Prostate gland (tissue), 2 donors: ENCODE results near the gene FAM89B. TPM values are rescaled to one million over a fixed set of nuclear protein-coding genes. Genes with fewer than 3 reads are reported as not detected.

Experiments
- DNase-seq: peaks from one replicate; pipeline ENCODE4 v3.0.0-alpha.2; 2019; ENCODE audit warnings: low spot score
- H3K27ac ChIP-seq, 2 donors: fragments of 200-600 bp; sonication (generic); 2 replicates each; pipeline ENCODE4 v1.5.1; 2017 to 2019
- H3K27me3 ChIP-seq: fragments of 200-600 bp; sonication (generic); replicated peaks from 2 replicates; pipeline ENCODE4 v1.5.1; 2019; ENCODE audit not compliant: insufficient read depth
- H3K36me3 ChIP-seq, 2 donors: fragments of 200-600 bp; sonication (generic); 1 replicate in 1 of 2; 2 replicates in 1 of 2; pipeline versions ENCODE4 v1.5.1 to v1.8.1; 2017 to 2019
- H3K4me1 ChIP-seq: fragments of 200-600 bp; sonication (generic); replicated peaks from 2 replicates; pipeline ENCODE4 v1.5.1; 2019
- H3K4me3 ChIP-seq, 2 donors: fragments of 200-600 bp; sonication (generic); 2 replicates each; pipeline ENCODE4 v1.5.1; 2017 to 2019
- H3K9me3 ChIP-seq: fragments of 200-600 bp; sonication (generic); 2 replicates; pipeline ENCODE4 v1.5.1; 2017
- POLR2A ChIP-seq: fragments of 450-650 bp; IDR thresholded peaks from one replicate; pipeline ENCODE4 v1.6.1; 2016; ENCODE audit warnings: antibody characterized with exemption, mild to moderate bottlenecking
- POLR2AphosphoS5 ChIP-seq: sonication (generic); formaldehyde crosslinking; IDR thresholded peaks from one replicate; pipeline ENCODE4 v1.6.1; 2017; ENCODE audit warnings: antibody characterized with exemption
- WGBS: methylation state at CpG from one replicate; pipeline ENCODE4 v1.1.5; 2018; 5-methylcytosine and 5-hydroxymethylcytosine counted together
- intact Hi-C: fragments of 100-400 bp; cut with DNase I; formaldehyde crosslinking; loops from one replicate; pipeline ENCODE4 v1.14.2; 2022
- total RNA-seq, 2 donors: library from RNA; depleted of rRNA; stranded (reverse); fragments of >200 nt; gene quantifications; one replicate each; pipeline ENCODE4 v1.1.0, GENCODE V29; 2016
- TF ChIP-seq, protein P1 (sequence below), 4 experiments: fragments of 200-600 bp in 2 of 4; fragments of 450-650 bp in 2 of 4; sonication (generic) in 2 of 4; IDR thresholded peaks; 1 replicate in 3 of 4; 2 replicates in 1 of 4; pipeline ENCODE4 v1.5.1; 2016 to 2019; ENCODE audit warnings: antibody characterized with exemption in 4 of 4, mild to moderate bottlenecking in 2 of 4, moderate library complexity in 2 of 4

Gene FAM89B
- total RNA-seq, 2 donors from 2014 or later: 68.6 to 92.6 TPM

DNA sequence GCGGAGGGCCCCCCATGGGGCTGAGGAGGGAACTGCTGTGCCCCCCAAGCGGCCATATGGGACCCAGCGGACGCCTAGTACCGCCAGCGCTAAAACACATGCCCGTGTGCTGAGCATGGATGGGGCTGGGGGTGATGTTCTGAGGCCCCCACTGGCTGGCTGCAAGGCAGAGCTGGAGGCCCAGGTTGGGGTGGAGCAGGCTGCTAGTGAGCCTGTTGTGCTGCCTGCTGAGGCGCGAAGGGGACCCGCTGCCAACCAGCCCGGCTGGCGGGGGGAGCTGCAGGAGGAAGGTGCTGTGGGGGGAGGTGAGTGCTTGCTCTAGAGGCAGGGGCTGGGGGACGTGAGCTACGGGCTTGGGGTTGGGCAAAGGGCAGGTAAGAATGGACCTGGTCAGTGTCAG is 46.4 kb downstream of the FAM89B start:
- no peak overlapping the region for H3K27ac ChIP-seq
- DNase-seq: no peak
- no peaks in the 10 kb centered on the region for H3K27me3 ChIP-seq
- H3K9me3 ChIP-seq: no peaks in the 10 kb centered on the region
- no peak overlapping the region for H3K4me3 ChIP-seq
- H3K4me1 ChIP-seq: peaks cover 9% of the 10 kb centered on the region
- TF ChIP-seq, protein P1, sequence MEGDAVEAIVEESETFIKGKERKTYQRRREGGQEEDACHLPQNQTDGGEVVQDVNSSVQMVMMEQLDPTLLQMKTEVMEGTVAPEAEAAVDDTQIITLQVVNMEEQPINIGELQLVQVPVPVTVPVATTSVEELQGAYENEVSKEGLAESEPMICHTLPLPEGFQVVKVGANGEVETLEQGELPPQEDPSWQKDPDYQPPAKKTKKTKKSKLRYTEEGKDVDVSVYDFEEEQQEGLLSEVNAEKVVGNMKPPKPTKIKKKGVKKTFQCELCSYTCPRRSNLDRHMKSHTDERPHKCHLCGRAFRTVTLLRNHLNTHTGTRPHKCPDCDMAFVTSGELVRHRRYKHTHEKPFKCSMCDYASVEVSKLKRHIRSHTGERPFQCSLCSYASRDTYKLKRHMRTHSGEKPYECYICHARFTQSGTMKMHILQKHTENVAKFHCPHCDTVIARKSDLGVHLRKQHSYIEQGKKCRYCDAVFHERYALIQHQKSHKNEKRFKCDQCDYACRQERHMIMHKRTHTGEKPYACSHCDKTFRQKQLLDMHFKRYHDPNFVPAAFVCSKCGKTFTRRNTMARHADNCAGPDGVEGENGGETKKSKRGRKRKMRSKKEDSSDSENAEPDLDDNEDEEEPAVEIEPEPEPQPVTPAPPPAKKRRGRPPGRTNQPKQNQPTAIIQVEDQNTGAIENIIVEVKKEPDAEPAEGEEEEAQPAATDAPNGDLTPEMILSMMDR (IDR thresholded peaks at IDR 0.05): no peak
- no peak for TF ChIP-seq POLR2A
- no peak for TF ChIP-seq POLR2AphosphoS5
- intact Hi-C loops: loop anchor here (5.0 kb wide), 1 partner anchor 34 kb away; no protein-coding TSS in a partner anchor
- peaks cover 14 to 32% of the 10 kb centered on the region in 2 donors for H3K36me3 ChIP-seq
- WGBS: 87% methylated on average over 14 of the region's 14 CpGs

DNA sequence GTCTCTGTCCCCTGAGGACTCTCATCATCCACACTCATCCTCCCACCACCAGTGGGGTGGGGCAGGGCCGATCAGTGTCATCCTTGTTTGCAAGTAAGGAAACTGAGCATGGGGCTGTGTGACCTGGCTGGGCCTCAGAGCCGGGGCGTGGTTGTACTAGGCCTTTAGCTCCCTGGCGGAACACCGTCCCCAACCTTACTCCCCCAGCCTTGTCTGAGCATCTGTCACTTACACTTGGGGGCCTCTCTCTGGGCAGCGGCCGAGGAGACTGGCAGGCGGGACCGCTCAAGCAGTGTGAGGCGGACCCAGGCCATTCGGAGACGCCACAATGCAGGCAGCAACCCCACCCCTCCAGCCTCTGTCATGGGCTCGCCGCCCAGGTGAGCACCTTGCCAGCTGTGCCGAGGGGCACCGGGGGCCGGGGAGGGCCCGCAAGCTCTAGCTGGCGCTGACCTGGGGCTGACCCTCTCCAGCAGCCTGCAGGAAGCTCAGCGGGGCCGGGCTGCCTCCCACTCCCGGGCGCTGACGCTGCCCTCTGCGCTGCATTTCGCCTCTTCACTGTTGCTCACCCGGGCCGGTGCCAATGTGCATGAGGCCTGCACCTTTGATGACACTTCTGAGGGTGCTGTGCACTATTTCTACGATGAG is 47.1 kb downstream of the FAM89B start:
- Histone ChIP-seq H3K9me3 (no peaks in the 10 kb centered on the region), H3K4me1 (peaks cover 9% of the 10 kb centered on the region), H3K4me3 (no peak overlapping the region), H3K27ac (no peak overlapping the region), H3K27me3 (no peaks in the 10 kb centered on the region), H3K36me3 (peaks cover 14 to 32% of the 10 kb centered on the region in 2 donors)
- 87% methylated on average over 25 of the region's 29 CpGs for WGBS
- no peak for DNase-seq
- TF ChIP-seq POLR2A (no peak), POLR2AphosphoS5 (no peak)
- TF ChIP-seq, protein P1 (IDR thresholded peaks at IDR 0.05): no peak
- intact Hi-C loops: loop anchor here (5.0 kb wide), 1 partner anchor 33 kb away; no protein-coding TSS in a partner anchor

DNA sequence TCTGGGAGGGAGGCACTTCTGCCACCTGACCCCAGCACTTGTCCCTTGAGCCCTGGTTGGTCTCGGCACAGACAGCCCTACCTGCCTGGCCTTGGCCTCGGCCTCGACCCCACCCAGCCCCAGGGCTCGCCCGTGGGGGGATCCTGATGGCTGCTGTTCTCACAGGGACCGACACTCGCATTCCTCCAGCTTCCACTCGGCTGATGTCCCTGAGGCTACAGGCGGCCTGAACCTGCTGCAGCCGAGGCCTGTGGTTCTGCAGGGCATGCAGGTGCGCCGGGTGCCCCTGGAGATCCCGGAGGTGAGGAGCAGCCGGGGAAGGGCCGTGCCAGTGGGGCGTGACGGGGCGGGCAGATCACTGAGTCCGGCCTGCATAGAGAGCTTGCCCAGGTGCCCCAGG is 48.3 kb downstream of the FAM89B start:
- TF ChIP-seq POLR2AphosphoS5 (no peak), POLR2A (no peak)
- TF ChIP-seq, protein P1 (IDR thresholded peaks at IDR 0.05): no peak
- peaks cover 14 to 32% of the 10 kb centered on the region in 2 donors for H3K36me3 ChIP-seq

DNA sequence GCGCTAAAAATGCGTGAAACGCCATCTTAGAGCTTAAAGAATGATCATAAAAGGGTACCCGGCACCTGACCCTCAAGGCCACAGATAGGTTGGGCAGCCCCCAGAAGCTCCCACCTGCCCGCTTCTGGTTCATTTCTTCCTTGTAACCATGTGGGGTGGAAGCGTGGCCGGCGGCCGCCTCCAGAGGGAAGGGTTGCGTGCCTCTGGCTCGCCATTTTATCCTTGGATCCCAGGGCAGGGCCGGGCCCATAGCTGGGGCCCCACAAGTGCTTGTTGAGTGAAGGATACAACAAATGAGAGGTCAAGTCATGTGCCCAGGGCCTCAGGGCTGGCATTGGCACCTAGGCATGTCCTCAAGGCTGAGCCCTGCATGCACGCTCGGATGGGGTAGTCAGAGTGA is 49.1 kb downstream of the FAM89B start:
- no peak overlapping the region for H3K4me3 ChIP-seq
- peaks cover 8% of the 10 kb centered on the region for H3K4me1 ChIP-seq
- no peak for DNase-seq
- no peaks in the 10 kb centered on the region for H3K9me3 ChIP-seq
- WGBS: 93% methylated on average over 14 of the region's 14 CpGs
- H3K36me3 ChIP-seq: peaks cover 14 to 32% of the 10 kb centered on the region in 2 donors
- H3K27ac ChIP-seq: no peak overlapping the region
- TF ChIP-seq, protein P1 (IDR thresholded peaks at IDR 0.05): no peak
- TF ChIP-seq POLR2A: no peak
- TF ChIP-seq POLR2AphosphoS5: no peak
- no peaks in the 10 kb centered on the region for H3K27me3 ChIP-seq
- intact Hi-C loops: loop anchor here (10.0 kb wide), 1 partner anchor 153 kb away; no protein-coding TSS in a partner anchor

More for the DNA sequence above, 48.3 kb downstream of the FAM89B start:
- no peak for DNase-seq
- Histone ChIP-seq H3K27me3 (no peaks in the 10 kb centered on the region), H3K9me3 (no peaks in the 10 kb centered on the region), H3K4me1 (peaks cover 9% of the 10 kb centered on the region), H3K27ac (no peak overlapping the region), H3K4me3 (no peak overlapping the region)
- 87% methylated on average over 12 of the region's 19 CpGs for WGBS
- intact Hi-C loops: loop anchor here (10.0 kb wide), 1 partner anchor 154 kb away; no protein-coding TSS in a partner anchor

DNA sequence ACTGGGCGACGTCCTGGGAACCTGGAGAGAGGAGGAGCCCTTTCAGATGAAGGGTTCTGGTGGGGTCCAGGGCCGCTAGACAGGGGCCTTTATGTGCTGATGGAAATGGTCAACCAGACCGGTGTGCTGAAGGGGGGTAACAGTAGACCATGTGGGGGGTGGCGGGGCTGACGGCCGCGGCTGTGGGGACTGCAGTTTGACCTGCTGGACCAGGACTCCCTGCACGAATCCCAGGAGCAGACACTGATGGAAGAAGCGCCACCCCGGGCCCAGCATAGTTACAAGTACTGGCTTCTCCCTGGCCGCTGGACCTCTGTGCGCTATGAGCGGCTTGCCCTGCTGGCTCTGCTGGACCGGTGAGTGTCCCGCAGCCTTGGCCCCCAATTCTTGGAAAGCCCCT is 49.7 kb downstream of the FAM89B start:
- H3K4me3 ChIP-seq: no peak overlapping the region
- peaks cover 16 to 38% of the 10 kb centered on the region in 2 donors for H3K36me3 ChIP-seq
- intact Hi-C loops: loop anchor here (10.0 kb wide), 1 partner anchor 153 kb away; no protein-coding TSS in a partner anchor
- H3K27ac ChIP-seq: no peak overlapping the region
- H3K9me3 ChIP-seq: no peaks in the 10 kb centered on the region
- TF ChIP-seq, protein P1 (IDR thresholded peaks at IDR 0.05): no peak
- no peak for TF ChIP-seq POLR2AphosphoS5
- no peak for TF ChIP-seq POLR2A
- WGBS: 91% methylated on average over 16 of the region's 16 CpGs
- H3K4me1 ChIP-seq: peaks cover 3% of the 10 kb centered on the region
- DNase-seq: no peak
- H3K27me3 ChIP-seq: no peaks in the 10 kb centered on the region
